GM12801 (cell line): ENCODE data around the gene NEK7.

ENCODE experiments used
- CTCF ChIP-seq: IDR thresholded peaks from one replicate; pipeline ENCODE4 v1.5.1; 2011; ENCODE audit warnings: control low read depth; ENCODE audit not compliant: insufficient read length; ENCODE audit errors: extremely low read depth

Gene NEK7

DNA sequence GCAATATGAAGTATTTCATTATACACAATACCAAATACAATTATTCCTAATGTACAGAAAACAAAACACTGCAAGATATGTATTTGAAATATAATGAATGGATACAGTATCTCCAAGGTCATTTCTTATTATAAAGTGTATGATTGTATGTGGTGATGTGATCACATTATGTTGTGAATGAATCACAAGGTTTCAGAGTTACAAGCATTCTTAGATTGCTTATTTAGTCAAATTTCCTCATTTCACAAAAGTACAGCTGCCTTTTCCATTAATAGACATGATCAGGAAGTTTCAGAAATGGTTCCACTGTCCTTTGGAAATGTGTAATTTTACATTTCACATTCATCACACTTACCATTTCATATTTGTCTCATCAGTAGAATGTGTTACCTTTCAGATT lies 28.3 kb upstream of the NEK7 start:
- no peak for TF ChIP-seq CTCF

DNA sequence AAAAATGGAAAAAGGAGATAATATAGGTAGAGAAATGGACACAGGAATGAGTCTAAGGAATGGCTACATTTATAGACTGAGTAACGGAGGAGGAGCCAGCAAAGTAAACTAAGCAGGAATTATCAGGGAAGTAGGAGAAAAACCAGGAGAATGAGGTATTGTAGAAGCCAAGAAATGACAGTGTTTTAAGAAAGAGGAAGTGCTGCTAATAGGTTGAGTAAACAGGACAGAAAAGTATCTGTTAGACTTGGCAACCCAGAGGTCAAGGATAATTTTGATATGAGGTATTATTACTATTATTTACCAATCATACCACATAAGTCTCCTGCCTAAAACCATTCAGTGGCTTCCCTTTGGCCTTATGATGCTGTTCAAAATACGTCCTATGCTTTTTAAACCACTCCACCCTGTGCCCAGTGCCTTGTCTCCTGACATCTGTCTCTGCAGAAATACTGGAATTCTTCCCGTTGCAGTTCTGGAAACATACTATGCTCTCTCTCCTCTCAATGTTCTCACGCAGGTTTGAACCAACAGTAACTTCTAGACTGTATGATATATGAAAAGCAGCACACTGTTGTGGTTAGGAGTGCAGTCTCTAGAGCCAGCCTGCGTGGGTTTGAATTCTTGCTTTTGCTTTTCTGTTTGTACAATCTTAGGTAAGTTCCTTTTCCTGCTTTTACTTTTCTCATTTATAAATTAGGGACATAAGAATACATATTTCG lies 24.6 kb upstream of the NEK7 start:
- no peak for TF ChIP-seq CTCF

DNA sequence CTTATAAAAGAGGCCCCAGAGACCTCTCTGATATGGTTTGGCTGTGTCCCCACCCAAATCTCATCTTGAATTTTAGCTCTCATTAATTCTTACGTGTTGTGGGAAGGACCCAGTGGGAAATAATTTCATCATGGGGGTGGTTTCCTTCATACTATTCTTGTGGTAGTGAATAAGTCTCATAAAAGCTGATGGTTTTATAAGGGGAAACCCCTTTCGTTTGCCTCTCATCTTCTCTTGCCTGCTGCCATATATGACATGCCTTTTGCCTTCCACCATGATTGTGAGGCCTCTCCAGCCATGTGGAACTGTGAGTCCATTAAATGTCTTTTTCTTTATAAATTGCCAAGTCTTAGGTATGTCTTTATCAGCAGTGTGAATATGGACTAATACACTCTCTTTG lies 22.5 kb upstream of the NEK7 start:
- no peak for TF ChIP-seq CTCF

DNA sequence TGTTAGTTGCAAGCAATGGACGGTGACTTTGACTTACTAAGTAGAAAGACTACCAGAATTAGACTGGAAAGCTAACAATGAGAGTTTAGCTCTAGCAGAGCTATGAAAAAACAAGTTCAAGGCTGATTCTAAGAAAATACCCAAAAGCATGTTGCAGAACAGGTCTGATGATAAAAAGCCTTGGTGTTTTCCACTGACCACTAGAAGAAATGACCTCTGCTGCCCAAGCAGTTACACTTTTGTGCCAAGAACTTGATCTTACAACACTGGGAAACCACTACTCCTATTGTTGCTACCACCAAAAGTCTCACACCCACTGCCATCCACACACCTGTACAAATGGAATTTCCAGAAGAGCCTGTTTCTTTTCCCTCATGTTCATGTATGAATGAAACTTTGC lies 21.4 kb upstream of the NEK7 start:
- TF ChIP-seq CTCF, result no peak

GRCh38 chr1:198141668-198142351 lies 15.0 kb upstream of the NEK7 start:
- TF ChIP-seq CTCF, result no peak

DNA sequence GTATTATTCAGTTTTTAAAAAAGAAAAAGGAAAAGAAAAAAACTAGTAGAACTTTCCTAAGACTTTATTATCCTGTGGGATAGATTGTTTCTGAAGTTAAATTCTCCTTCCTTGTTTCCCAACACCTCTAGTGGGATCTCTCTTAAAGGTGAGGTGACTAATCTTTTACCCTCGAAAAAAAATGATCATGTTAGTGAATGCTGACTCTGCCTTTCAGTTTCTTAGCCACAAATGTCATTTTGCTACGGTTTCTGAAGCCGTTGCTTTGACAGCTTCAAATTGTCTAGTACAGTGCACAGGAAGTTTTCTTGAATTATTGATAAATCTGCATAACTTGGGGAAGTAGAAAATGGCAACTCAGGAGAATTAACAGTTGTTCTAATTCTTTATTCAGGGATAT lies 13.0 kb upstream of the NEK7 start:
- TF ChIP-seq CTCF, result no peak

DNA sequence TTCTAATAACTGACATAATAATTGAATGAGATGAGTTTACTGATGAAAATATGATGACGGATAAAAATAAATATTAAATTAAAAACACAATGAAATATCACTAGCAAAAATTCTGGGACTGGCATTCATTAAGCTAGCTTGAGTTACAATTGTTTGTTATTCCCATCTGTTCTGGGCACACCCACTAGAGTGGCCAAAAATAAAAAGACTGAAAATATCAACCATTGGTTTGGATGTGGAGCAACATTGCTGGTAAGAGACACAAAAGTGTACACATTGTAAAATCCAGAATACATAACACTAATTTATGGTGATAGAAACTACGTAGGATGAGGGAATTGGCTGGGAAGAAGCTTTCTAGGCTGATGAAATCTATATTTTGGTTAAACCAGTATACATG lies 9.6 kb upstream of the NEK7 start:
- no peak for TF ChIP-seq CTCF
